ENCODE data around the gene PAN2.
"Not testable (repeated sequence)": the region's sequence is repeated elsewhere in the genome, so short reads cannot be mapped to it uniquely, and the experiment has no call there.

The PAN2 gene

GRCh38 chr12:56304276-56304675 lies 29.5 kb downstream of the PAN2 start:
- DNase-seq = no peak

- DNase-seq = no peak
These were observed 32.9 kb downstream of the PAN2 start for GRCh38 chr12:56300644-56301464.

DNA sequence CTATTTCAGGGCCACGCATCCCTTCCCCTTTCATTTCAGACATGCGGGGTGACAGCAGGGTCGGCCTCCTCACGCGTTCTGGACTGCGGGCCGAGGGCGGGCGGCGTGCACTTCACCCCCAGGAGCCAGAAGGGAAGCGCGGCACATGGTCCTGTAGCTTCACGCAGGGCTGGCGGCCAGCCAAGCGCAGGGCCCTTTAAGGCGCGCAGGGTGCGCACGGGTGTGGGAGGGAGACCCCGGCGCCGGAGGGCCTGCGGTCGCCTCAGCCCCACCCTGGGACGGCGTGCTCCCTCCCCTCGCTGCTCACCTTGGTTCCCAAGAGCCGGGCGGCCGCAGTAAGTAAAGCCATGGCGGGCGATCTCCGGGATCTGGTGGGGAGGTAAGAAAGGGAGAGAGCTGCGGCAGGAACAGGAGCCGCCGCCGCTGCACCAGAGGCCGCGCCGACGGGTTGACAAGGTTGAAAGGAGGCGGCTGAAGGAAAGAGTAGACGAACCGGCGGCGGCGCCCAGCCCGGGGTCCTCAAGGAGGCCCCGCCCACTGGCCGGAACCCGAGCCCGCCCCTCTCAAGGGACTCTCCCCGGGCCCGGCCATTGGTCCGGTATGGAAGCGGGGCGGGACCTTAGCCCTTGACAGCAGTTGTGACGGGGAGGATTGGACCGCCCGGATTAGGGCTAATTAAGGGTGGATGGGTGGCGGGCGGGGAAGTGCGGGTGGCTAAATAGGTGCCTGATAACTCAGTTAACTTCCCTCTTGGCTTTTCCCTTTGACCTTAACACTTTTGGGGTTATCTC lies 33.8 kb downstream of the PAN2 start, which contains the start of gene CS:
CS (minus strand) TSS at position 478 of the 791 bp plus-strand sequence; CDS start at position 349, 129 bp downstream.
- DNase-seq = peak; percentile 98

GRCh38 chr12:56299308-56299852 lies 34.4 kb downstream of the PAN2 start:
- peak; percentile 39 for DNase-seq

DNA sequence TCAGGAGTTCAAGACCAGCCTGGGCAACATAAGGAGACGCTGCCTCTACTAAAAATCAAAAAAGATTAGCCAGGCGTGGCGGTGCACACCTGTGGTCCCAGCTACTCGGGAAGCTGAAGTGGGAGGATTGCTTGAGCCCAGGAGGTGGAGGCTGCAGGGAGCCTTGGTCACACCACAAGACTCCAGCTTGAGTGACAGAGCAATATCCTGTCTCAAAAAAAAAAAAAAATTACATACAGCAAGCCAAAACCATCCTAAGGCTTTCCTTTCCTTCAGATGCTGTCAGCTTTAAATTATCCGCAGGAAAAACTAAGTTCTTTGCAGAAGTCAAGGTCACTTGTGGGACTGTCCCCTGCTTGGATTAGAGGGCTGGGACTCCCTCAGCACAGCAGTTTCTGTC lies 35.0 kb downstream of the PAN2 start:
- no peak for DNase-seq

DNA sequence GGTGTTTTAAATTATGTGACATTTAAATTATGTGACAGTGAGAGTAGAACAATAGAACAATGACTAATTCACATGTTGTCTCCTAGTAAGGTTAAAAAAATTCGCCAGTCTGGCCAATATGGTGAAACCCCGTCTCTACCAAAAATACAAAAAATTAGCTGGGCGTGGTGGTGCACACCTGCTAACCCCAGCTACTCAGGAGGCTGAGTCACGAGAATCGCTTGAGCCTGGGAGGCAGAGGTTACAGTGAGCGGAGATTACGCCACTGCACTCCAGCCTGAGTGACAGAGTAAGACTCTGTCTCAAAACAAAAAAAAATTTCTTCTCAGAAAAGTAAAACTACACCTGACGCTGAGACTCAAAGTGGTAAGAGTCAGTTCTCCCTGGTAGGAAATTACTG lies 36.4 kb downstream of the PAN2 start:
- DNase-seq = no peak

- DNase-seq = no peak
These were observed 37.5 kb downstream of the PAN2 start for GRCh38 chr12:56296295-56296694.

DNA sequence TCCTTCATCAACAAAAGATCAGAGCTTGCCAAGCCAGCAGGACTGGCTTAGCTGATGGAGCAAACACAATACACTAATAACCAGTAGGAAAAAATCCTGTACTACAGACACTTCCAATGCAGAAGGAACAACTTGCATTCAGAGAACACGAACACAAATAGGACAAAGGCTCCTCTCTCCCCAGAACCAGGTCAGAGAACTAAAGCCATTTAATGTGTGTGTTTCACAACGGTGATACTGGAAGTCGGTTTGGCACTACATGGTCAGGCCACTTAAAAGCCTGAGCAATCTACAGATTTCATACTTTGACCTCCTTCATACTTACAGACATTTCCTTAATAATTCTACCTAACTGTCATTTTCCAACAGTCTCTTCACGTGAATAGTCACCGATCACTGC lies 40.0 kb downstream of the PAN2 start:
- no peak for DNase-seq

GRCh38 chr12:56288705-56289387 lies 45.0 kb downstream of the PAN2 start:
- DNase-seq = no peak

DNA sequence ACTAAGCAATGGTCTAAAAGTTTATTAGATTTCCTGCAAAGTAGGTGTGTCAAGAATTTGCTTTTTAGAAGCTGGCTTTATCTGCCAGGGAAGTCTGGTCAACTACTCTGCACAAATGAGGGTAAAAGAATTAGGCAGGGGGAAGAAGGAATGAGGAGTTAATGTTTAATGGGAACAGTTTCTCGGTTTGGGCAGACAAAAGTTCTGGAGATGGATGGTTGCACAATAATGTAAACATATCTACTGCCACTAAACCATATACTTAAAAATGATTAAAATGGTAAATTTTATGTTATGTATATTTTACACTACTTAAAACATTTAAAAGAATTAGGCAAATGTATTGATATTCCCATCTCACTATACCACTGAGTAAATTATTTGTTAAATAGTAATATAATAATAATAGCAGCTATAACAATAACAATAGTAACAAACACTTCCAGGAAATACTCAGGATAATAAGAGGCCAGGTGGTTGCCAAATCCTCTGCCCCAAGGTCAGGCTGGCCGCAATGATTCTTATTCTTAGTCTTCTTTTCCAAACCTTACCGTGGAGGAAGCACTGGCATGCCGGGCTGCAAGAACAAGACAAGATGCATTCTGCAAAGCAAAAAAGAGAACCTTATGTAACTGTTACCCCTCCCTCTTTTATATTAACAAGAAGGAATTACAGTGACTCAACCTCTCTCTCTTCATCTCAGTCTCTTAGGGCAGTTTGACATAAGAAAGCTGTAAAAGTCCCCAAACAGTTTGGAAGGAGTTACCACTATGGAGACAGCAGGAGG lies 47.6 kb downstream of the PAN2 start:
- DNase-seq = no peak

DNA sequence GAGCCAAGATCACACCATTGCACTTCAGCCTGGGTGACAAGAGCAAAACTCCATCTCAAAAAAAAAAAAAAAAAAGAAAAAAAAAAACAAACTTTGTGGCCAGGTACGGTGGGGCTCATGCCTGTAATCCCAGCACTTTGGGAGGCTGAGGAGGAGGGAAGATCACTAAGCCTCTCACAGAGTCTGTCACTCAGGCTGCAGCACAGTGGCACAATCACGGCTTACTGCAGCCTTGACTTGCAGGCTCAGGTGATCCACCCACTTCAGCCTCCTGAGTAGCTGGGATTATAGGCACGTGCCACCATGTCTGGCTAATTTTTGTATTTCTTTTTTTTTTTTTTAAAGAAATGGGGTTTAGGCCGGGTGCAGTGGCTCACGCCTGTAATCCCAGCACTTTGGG lies 49.5 kb downstream of the PAN2 start:
- DNase-seq = not testable (repeated sequence)

DNA sequence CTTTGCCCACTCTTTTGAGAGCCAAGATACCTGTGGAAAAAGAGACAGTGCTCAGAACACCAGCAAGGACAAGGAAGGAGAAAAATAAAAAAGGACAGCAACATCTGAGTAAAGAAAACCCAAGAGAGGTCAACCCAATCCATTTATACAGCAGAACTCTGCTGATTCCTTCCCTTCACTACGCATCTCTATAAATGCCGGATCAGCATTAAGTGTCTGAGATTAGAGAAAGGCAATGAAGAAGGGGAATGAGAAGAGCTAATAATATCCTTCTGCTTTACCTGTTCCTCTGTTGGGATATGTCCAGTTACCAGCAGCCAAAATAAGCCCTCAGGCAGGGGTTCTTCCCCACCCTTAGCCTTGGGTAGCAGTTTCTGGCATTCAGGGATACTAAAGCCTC lies 51.2 kb downstream of the PAN2 start:
- DNase-seq = no peak

- DNase-seq = no peak
These were observed 51.8 kb downstream of the PAN2 start for GRCh38 chr12:56282030-56282429.

GRCh38 chr12:56280849-56281248 lies 53.0 kb downstream of the PAN2 start:
- no peak for DNase-seq

GRCh38 chr12:56278905-56279304 lies 54.9 kb downstream of the PAN2 start:
- DNase-seq = no peak

GRCh38 chr12:56274299-56274698 lies 59.5 kb downstream of the PAN2 start:
- no peak for DNase-seq

- not testable (repeated sequence) for DNase-seq
These were observed 61.3 kb downstream of the PAN2 start for GRCh38 chr12:56272468-56272867.

DNA sequence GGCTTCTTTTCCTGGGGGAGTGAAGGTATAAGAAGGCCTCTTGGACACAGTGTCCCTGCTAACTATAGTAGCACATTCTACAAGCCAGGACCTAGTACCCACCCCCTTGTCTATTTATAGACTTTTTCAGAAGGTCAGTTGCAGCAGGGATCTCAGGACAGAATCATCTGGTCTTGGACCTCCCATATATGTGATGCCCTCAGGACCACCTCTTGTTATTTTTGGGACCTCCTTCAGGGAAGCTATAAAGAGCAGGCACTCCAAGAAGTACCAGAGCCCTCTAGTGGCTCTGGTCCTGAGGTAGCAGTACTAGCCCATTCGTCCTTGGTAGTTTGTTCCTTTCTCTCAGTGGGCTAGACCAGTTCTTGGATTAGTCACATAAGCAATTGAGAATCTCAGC lies 62.8 kb downstream of the PAN2 start:
- no peak for DNase-seq

DNA sequence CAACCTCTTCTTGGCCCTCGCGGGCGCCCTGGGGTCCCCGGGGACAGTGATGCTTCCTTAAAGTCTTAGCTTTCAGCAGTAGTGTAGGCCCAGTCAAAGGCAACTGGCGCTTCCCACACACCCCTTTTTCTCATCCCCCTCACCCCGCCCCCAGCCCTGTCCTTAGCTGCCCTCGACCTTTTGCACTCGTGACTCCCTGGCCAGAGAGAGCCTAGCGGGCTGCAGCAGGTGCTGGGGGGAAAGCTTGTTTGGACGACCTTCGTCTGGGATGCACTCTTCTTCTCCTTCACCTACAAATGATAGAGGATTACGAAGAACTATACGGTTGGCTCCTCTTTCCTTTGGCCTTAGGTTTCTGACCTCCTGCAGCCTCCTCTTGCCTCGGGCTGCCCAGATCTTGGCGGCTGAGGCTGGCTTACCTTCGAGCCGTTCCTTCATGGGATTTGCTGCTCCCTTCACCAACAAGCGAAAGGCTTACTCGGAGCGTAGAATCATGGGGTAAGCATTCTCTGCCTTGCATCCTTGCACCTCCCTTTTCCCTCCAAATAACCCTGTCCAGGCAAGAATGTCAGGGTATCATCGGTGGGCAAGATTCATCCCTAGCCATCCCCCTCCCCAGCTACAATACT lies 66.2 kb downstream of the PAN2 start:
- DNase-seq = no peak

- peak; percentile 92 for DNase-seq
These were observed 66.9 kb downstream of the PAN2 start, which contains the start of gene COQ10A for GRCh38 chr12:56266693-56267442. TSS of gene COQ10A (plus strand) at chr12:56266942. CDS start at chr12:56267119, 177 bp downstream.

Data from left hindlimb (tissue), 1 donor.